H1 (cell line): ENCODE measurements around the gene CLVS2. TPM values are rescaled to one million over a fixed set of nuclear protein-coding genes. Genes with fewer than 3 reads are reported as not detected.

Experiments used
- polyA plus RNA-seq, 7 experiments: library from polyadenylated mRNA; depleted of rRNA in 3 of 7; stranded (reverse) in 5 of 7; unstranded in 2 of 7; fragments of >200 nt in 5 of 7; fragments of 200-250 nt in 2 of 7; gene quantifications; 1 replicate in 5 of 7; 2 replicates in 1 of 7; 4 replicates in 1 of 7; pipeline versions ENCODE4 v1.2.1 to v1.2.3, GENCODE V29; 2011 to 2013; ENCODE audit warnings: missing spikeins in 2 of 7, mixed read lengths in 2 of 7
- total RNA-seq: library from RNA; stranded (reverse); fragmentation: NEBNext Ultra II Directional; extraction: Animal tissue kit (Norgen Biotek cat#: 25700); gene quantifications from 2 replicates; pipeline ENCODE4 v1.2.1, GENCODE V29; 2021
- TF ChIP-seq, protein P1 (sequence below): fragments of 300-600 bp; sonication (generic); IDR thresholded peaks from 2 replicates; pipeline ENCODE4 v1.7.1; 2012; ENCODE audit warnings: low read length, moderate library complexity, mild to moderate bottlenecking, inconsistent platforms; ENCODE audit not compliant: insufficient replicate concordance

Gene CLVS2
- total and polyA plus RNA-seq, 2 of the 8 experiments (the other 6 are each of a cell fraction or from before 2014, with no cell fraction given): 0.30 to 0.73 TPM

DNA sequence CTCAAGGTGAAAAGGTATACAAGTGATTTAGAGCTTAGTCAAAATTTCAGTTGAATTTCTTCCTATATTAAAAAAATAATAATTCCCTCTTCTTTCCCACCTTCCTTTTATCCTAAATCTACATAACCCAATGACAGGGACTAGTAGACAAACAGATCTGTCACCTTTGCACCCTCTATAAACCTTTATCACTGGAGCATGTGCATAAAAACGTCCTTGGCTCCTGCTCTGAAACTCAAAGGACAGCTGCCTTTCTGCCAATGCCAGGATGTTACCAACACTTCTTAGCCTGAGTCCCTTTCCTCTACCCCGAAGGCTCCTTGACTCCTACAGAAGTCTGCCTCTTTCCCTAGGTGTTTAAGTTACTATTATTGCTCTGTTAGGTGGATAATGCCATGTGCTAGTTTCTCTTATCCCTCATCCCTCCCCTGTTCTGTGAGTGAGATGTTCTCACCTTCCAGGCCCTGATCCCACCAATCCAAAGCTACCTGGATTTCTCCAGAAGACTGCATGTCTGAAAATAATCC is 4.3 kb downstream of the CLVS2 start (continued):
- TF ChIP-seq, protein P1, sequence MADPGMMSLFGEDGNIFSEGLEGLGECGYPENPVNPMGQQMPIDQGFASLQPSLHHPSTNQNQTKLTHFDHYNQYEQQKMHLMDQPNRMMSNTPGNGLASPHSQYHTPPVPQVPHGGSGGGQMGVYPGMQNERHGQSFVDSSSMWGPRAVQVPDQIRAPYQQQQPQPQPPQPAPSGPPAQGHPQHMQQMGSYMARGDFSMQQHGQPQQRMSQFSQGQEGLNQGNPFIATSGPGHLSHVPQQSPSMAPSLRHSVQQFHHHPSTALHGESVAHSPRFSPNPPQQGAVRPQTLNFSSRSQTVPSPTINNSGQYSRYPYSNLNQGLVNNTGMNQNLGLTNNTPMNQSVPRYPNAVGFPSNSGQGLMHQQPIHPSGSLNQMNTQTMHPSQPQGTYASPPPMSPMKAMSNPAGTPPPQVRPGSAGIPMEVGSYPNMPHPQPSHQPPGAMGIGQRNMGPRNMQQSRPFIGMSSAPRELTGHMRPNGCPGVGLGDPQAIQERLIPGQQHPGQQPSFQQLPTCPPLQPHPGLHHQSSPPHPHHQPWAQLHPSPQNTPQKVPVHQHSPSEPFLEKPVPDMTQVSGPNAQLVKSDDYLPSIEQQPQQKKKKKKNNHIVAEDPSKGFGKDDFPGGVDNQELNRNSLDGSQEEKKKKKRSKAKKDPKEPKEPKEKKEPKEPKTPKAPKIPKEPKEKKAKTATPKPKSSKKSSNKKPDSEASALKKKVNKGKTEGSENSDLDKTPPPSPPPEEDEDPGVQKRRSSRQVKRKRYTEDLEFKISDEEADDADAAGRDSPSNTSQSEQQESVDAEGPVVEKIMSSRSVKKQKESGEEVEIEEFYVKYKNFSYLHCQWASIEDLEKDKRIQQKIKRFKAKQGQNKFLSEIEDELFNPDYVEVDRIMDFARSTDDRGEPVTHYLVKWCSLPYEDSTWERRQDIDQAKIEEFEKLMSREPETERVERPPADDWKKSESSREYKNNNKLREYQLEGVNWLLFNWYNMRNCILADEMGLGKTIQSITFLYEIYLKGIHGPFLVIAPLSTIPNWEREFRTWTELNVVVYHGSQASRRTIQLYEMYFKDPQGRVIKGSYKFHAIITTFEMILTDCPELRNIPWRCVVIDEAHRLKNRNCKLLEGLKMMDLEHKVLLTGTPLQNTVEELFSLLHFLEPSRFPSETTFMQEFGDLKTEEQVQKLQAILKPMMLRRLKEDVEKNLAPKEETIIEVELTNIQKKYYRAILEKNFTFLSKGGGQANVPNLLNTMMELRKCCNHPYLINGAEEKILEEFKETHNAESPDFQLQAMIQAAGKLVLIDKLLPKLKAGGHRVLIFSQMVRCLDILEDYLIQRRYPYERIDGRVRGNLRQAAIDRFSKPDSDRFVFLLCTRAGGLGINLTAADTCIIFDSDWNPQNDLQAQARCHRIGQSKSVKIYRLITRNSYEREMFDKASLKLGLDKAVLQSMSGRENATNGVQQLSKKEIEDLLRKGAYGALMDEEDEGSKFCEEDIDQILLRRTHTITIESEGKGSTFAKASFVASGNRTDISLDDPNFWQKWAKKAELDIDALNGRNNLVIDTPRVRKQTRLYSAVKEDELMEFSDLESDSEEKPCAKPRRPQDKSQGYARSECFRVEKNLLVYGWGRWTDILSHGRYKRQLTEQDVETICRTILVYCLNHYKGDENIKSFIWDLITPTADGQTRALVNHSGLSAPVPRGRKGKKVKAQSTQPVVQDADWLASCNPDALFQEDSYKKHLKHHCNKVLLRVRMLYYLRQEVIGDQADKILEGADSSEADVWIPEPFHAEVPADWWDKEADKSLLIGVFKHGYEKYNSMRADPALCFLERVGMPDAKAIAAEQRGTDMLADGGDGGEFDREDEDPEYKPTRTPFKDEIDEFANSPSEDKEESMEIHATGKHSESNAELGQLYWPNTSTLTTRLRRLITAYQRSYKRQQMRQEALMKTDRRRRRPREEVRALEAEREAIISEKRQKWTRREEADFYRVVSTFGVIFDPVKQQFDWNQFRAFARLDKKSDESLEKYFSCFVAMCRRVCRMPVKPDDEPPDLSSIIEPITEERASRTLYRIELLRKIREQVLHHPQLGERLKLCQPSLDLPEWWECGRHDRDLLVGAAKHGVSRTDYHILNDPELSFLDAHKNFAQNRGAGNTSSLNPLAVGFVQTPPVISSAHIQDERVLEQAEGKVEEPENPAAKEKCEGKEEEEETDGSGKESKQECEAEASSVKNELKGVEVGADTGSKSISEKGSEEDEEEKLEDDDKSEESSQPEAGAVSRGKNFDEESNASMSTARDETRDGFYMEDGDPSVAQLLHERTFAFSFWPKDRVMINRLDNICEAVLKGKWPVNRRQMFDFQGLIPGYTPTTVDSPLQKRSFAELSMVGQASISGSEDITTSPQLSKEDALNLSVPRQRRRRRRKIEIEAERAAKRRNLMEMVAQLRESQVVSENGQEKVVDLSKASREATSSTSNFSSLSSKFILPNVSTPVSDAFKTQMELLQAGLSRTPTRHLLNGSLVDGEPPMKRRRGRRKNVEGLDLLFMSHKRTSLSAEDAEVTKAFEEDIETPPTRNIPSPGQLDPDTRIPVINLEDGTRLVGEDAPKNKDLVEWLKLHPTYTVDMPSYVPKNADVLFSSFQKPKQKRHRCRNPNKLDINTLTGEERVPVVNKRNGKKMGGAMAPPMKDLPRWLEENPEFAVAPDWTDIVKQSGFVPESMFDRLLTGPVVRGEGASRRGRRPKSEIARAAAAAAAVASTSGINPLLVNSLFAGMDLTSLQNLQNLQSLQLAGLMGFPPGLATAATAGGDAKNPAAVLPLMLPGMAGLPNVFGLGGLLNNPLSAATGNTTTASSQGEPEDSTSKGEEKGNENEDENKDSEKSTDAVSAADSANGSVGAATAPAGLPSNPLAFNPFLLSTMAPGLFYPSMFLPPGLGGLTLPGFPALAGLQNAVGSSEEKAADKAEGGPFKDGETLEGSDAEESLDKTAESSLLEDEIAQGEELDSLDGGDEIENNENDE: no peak
